ENCODE data around the gene SLC7A5.
"Not testable (repeated sequence)": the region's sequence is repeated elsewhere in the genome, so short reads cannot be mapped to it uniquely, and the experiment has no call there.

The SLC7A5 gene

GRCh38 chr16:87789437-87790291 is 79.6 kb downstream of the SLC7A5 start:
- no peak for DNase-seq

- not testable (repeated sequence) for DNase-seq
Measured at GRCh38 chr16:87788730-87789436, 80.4 kb downstream of the SLC7A5 start.

DNA sequence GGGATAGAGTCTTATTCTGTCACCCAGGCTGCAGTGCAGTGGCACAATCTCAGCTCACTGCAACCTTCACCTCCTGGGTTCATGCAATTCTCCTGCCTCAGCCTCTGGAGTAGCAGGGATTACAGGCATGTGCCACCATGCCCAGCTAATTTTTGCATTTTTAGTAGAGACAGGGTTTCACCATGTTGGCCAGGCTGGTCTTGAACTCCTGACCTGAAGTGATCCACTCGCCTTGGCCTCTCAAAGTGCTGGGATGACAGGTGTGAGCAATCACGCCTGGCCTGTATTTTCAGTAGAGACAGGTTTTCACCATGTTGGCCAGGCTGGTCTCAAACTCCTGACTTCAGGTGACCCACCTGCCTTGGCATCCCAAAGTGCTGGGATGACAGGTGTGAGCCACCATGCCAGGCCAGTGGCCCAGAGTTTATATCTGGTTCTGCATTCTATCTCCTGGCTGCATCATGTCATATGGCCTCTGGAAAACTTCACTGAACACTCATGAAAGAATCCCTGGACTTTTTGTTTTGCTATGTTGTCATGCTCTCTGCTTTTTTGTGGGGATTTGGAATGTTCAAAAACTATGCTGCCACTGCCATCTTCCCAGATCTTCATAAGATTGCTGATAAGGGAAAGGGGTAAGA is 81.7 kb downstream of the SLC7A5 start:
- not testable (repeated sequence) for DNase-seq

DNA sequence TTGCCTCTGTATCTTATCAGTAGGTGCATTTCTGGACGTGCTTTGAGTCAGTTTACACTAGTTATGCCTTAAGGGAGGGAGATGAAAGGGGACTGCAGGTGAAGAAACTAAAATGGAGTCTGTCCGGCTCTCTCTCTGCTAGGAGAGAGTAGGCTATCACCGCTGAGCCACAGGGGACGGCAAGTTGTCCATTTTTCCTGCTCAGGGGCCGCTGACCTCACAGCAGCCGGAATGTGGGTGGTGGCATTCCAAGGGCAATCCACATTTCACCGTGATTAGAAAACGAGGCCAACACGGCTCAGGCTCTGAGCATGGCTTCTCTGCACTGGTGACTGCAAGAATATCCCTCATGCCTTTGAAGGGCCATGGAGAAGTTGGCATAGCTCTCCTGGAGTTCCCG is 84.5 kb downstream of the SLC7A5 start:
- no peak for DNase-seq

DNA sequence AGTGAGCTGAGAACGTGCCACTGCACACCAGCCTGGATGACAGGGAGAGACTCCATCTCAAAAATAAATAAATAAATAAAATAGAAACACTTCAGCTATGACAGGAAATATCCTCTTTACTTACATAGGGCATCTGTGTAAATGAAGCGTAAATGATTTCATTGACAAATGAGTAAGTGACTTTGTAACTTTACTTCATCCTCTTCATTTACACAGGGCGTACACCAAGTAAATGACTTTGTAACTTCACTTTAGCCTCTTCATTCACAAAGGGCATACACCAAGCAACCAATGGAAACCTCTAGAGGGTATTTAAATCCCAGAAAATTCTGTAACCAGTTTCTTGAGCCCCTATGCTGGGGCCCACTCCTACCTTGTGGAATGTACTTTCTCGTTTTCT is 87.3 kb downstream of the SLC7A5 start:
- DNase-seq = no peak

GRCh38 chr16:87780385-87780989 is 88.8 kb downstream of the SLC7A5 start:
- peak; percentile 69 to 81 for DNase-seq
